HepG2 (cell line): ENCODE results near the gene KLRK1.
"Not testable (repeated sequence)": the region's sequence is repeated elsewhere in the genome, so short reads cannot be mapped to it uniquely, and the experiment has no call there.

ENCODE experiments used
- CBX5 ChIP-seq: sonication (generic); formaldehyde crosslinking; IDR thresholded peaks from 2 replicates; pipeline ENCODE4 v1.4.0; 2020; ENCODE audit warnings: missing genetic modification reagents, borderline replicate concordance
- CEBPB ChIP-seq: IDR thresholded peaks from 2 replicates; pipeline ENCODE4 v1.6.1; 2011; ENCODE audit warnings: low read depth, low read length, improper control_type of control experiment, borderline replicate concordance
- CREM ChIP-seq, 2 experiments: sonication (generic) in 1 of 2; formaldehyde crosslinking in 1 of 2; IDR thresholded peaks; 2 replicates each; pipeline versions ENCODE4 v1.4.0 to v1.6.1; 2016 to 2020; ENCODE audit warnings: antibody characterized with exemption in 1 of 2, mild to moderate bottlenecking in 1 of 2, missing genetic modification reagents in 1 of 2
- JUN ChIP-seq: sonication (generic); formaldehyde crosslinking; IDR thresholded peaks from 2 replicates; pipeline ENCODE4 v1.4.0; 2020; ENCODE audit warnings: mild to moderate bottlenecking, missing genetic modification reagents
- KLF9 ChIP-seq: IDR thresholded peaks from 2 replicates; pipeline ENCODE4 v1.6.1; 2016; ENCODE audit warnings: low read depth
- MAFG ChIP-seq: sonication (generic); formaldehyde crosslinking; IDR thresholded peaks from 2 replicates; pipeline ENCODE4 v1.5.1; 2020; ENCODE audit warnings: mild to moderate bottlenecking, missing genetic modification reagents
- SOX5 ChIP-seq: IDR thresholded peaks from 2 replicates; pipeline ENCODE4 v1.6.1; 2016; ENCODE audit warnings: borderline replicate concordance
- TARDBP ChIP-seq: sonication (generic); formaldehyde crosslinking; IDR thresholded peaks from 2 replicates; pipeline ENCODE4 v1.8.0; 2022; ENCODE audit warnings: mild to moderate bottlenecking, missing genetic modification reagents
- ZBED4 ChIP-seq: sonication (generic); formaldehyde crosslinking; IDR thresholded peaks from 2 replicates; pipeline ENCODE4 v1.4.0; 2020; ENCODE audit warnings: missing genetic modification reagents, borderline replicate concordance
- ZBTB46 ChIP-seq: sonication (generic); formaldehyde crosslinking; IDR thresholded peaks from 2 replicates; pipeline ENCODE4 v1.4.0; 2020; ENCODE audit warnings: mild to moderate bottlenecking, missing genetic modification reagents, borderline replicate concordance
- ZNF318 ChIP-seq: sonication (generic); formaldehyde crosslinking; IDR thresholded peaks from 2 replicates; pipeline ENCODE4 v1.4.0; 2020; ENCODE audit warnings: mild to moderate bottlenecking, missing genetic modification reagents
- ZNF567 ChIP-seq: sonication (generic); formaldehyde crosslinking; IDR thresholded peaks from 2 replicates; pipeline ENCODE4 v1.8.1; 2023; ENCODE audit warnings: mild to moderate bottlenecking, missing genetic modification reagents, borderline replicate concordance
- ZZZ3 ChIP-seq: sonication (generic); formaldehyde crosslinking; IDR thresholded peaks from 2 replicates; pipeline ENCODE4 v1.4.0; 2020; ENCODE audit warnings: missing genetic modification reagents, mild to moderate bottlenecking, borderline replicate concordance

DNA sequence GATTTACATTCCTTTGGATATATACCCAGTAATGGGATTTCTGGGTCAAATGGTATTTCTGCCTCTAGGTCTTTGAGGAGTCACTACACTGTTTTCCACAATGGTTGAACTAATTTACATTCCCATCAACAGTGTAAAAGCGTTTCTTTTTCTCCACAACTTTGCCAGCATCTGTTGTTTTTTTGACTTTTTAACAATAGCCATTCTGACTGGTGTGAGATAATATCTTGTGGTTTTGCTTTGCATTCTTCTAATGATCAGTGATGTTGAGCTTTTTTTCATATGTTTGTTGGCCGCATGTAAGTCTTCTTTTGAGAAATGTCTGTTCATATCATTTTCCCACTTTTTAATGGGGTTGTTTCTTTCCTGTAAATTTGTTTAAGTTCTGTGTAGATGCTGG is 48.9 kb downstream of the KLRK1 start:
- not testable (repeated sequence) for TF ChIP-seq ZBTB46; SOX5 (CRISPR knock-in tag); ZBED4; CEBPB; ZNF318 (CRISPR knock-in tag); KLF9; CREM (IDR thresholded peaks at IDR 0.05); CREM (CRISPR knock-in tag; IDR thresholded peaks at IDR 0.05); MAFG (CRISPR knock-in tag); ZZZ3 (CRISPR knock-in tag); CBX5 (CRISPR knock-in tag); JUN (CRISPR knock-in tag); ZNF567 (CRISPR knock-in tag); TARDBP (CRISPR knock-in tag)
